ENCODE results near the gene NTM.

The NTM gene

GRCh38 chr11:131945706-131946105 lies 575.3 kb downstream of the NTM start:
- no peak for DNase-seq

DNA sequence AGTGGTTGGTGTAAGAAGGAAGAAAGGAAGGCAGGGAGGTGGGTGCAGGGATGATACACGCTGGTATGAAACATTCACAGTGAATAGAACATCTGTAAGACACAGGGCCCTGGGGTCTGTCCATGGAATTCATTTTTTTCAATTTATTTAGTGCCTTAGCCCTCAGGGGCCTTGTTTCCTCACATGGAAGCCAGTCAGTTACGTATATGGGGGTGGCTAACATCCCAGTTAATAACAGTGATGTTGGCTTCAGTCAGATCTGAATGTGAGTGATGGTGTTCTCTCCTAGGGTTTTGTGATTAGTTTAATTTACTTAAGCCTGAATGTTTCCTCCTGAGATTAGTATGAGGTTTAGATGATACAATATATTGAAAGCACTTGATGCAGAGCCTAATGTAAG lies 577.1 kb downstream of the NTM start:
- no peak for DNase-seq

GRCh38 chr11:131951121-131951520 lies 580.7 kb downstream of the NTM start:
- no peak for DNase-seq

DNA sequence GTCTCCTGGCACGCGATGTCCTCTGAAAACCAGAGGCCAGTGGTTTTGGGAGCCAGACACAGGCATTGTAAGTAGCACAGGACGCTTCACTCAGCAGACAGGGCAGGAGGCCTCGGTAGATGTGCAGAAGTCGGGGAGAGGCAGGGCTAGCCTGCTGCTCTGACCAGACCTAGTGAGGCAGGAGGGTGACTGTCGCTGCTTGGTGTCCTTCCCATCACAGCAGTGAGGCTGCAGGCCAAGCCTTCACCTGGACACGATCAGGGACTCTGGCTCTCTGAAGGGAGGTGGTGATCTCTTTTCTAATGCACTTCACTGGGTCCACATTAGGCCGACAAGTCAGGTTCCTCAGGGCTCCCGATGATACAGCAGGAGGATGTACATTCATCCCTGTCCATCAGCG lies 583.7 kb downstream of the NTM start:
- DNase-seq = no peak

DNA sequence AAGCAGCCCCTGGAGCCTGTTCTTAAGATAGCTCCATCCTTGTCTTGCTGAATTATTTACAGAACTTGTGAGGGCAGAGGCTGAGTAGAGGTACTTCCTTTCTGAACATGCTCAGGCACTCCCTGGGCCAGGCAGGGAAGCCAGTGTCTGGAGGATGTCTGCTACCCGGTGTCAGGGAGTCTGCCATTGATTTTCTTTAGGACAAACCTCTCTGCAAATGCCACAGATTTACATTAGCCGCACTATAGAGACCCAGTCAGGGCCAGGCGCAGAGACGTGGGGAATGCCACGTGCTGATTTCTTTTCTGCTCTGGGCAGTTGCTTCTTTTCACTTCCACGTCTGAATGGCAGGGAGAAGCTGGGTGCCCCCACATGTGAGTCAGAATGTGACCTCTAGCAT lies 585.5 kb downstream of the NTM start:
- DNase-seq = no peak

DNA sequence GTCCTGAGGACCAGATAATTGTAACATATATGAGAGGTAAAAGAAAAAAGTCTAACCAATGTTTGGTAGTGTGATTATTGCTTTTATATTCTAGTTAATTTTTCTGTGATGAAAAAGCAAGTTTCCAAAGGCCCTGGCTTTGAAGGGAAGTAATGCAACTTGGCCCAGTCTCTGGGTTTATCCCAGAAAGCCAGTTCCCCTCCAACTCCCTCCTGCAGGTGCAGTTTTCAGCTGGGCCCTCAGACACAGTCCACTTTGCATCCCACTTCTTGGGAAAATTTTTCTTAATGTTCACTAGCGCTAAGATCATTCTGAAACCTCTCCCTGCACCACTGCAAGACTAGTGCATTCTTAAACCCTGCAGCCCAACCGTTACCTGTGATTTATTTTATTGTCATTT lies 586.8 kb downstream of the NTM start:
- no peak for DNase-seq

GRCh38 chr11:131957875-131958274 lies 587.5 kb downstream of the NTM start:
- DNase-seq = no peak

DNA sequence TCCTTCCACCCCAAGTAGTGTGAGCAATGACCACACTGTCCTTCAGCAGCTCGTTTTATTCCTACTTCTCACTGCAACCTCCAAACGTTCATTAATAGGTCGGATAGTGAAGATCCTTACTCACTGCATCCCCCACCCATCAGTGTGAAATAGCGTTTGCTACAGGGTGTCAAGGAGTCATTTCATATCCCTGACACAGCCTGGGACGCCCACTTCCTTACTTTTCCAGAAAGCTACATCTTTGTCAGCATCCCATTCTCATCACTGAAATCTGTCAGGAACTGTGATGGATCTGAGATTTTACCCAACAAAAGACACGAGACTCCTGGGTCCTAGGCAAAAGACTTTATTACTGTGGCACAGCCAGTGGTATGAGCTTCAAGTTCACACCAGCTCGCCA lies 592.4 kb downstream of the NTM start:
- DNase-seq = no peak

- DNase-seq = no peak
Measured at GRCh38 chr11:131964698-131965483, 594.5 kb downstream of the NTM start.

DNA sequence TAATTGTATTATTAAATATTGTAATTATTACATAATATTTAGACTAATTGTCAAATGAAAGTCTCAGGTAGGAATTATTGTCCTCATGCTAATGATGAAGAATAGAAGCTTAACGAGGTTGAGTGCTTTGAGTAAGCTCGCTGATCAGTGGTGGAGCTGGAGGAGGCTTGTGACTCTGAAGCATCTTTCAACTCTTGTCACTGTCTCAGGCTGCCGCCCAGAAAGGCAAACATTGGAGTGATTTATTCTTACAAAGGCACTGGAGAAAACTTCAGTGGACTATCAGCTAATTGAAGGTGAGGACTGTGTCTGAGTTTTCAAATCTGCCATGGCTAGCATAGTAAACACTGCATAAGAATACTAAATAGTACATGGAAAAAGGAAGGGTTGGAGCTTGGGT lies 595.1 kb downstream of the NTM start:
- no peak for DNase-seq

GRCh38 chr11:131966667-131967066 lies 596.3 kb downstream of the NTM start:
- no peak for DNase-seq

- no peak for DNase-seq
Measured at GRCh38 chr11:131969261-131969660, 598.8 kb downstream of the NTM start.

- no peak for DNase-seq
Measured at GRCh38 chr11:131973061-131973460, 602.6 kb downstream of the NTM start.

GRCh38 chr11:131975619-131976018 lies 605.2 kb downstream of the NTM start:
- no peak for DNase-seq

DNA sequence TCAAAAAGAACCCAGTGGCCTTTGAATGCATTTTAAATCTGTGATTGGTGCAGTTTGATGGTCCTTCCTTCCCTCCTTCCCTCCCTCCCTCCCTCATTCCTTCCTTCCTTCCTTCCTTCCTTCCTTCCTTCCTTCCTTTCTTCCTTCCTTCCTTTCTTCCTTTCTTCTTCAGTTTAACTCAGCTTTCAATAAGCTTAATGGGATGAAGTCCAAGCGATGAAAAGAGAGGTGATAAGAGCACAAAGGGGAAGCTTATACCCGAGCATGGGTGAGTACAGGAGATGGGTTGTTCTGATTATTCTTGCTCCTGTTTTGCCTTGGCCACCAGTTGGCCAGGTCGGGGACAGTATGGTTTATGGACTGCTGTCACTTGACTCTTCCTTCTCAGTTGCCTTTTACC lies 605.6 kb downstream of the NTM start:
- DNase-seq = no peak

GRCh38 chr11:131977231-131977630 lies 606.8 kb downstream of the NTM start:
- no peak for DNase-seq

DNA sequence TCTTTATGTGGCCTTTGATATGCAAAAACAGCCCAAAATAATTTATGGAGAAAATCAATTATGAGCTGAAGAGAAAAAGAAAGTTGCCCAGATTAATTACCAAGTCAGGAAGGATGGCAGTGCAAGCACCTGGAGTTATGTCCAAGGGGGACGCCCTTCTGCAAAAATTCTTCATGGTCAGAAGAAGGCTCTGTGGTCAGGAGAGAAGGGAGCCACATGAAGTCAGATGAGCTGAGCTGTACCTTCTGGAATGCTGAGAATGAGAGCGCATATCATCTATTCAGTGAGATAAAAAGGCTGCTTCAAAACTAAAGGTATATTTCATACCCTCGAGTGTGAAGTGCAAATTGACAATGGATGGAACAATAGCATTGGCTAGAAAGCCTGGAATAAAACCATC lies 607.4 kb downstream of the NTM start:
- no peak for DNase-seq

- DNase-seq = no peak
Measured at GRCh38 chr11:131978351-131978750, 607.9 kb downstream of the NTM start.

- DNase-seq = no peak
Measured at GRCh38 chr11:131979364-131979763, 608.9 kb downstream of the NTM start.

DNA sequence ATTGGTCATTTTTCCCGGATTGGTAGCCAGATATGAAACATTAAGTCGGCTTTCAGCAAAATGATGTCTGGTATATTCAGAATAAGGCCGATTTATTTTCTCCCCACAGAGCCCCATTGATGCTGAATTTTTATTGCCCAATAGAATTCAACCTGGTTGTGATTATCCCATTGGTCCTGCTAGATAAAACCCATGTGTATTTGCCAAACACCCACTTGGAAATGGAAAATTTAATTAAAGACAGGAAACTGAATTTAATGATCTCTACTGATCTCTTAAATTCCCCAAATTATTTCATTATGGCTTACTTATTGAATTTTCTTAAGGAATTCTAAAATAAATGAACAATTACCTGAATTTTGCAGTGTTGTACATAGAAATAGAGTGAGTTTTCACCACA lies 609.8 kb downstream of the NTM start:
- no peak for DNase-seq

- no peak for DNase-seq
Measured at GRCh38 chr11:131980888-131981668, 610.7 kb downstream of the NTM start.

DNA sequence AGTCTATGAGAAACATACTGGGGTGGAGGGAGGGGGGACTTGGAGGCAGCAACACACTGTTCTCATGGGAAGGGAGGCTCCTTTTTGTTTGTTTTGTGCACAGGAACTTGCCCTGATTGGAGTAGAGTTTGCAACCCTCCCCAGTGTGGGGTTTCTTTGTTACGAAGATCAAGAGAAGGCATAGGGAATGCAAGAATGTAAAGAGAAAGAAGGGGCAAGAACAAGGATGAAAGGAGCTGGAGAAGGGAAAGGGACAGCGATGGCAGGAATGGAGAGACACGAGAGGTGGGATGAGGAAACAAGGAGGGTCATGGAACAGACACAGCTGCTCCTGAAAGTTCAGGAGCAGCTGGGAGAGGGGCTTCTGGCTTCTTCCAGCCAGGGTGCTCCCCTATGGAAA lies 611.7 kb downstream of the NTM start:
- DNase-seq = no peak

GRCh38 chr11:131985846-131986301 lies 615.5 kb downstream of the NTM start:
- peak; percentile 53 for DNase-seq

- no peak for DNase-seq
Measured at GRCh38 chr11:131987703-131988102, 617.3 kb downstream of the NTM start.
